HEK293 (cell line): Measurements from ENCODE around the gene UTP15.

Source experiments
- CTCF ChIA-PET: fragments of 350-600 bp; formaldehyde crosslinking; extraction: SDS; loops from one replicate; lab custom pipeline; 2021; ENCODE audit warnings: antibody characterized with exemption; lab: Yijun Ruan, JAX
- POLR2A ChIA-PET: fragments of 300-600 bp; formaldehyde crosslinking; extraction: SDS; loops from one replicate; lab custom pipeline; 2020; ENCODE audit warnings: antibody characterized with exemption, inconsistent platforms; lab: Yijun Ruan, JAX
- H3K27ac ChIP-seq: fragments of 200-500 bp; sonication (Bioruptor generic); 2 replicates; pipeline ENCODE4 v1.5.1; 2014; ENCODE audit warnings: low read depth, low read length, control low read depth, inconsistent platforms; ENCODE audit errors: extremely low read depth
- H3K36me3 ChIP-seq, 2 experiments: fragments of 200-500 bp in 1 of 2; sonication (Bioruptor generic) in 1 of 2; 1 replicate in 1 of 2; 2 replicates in 1 of 2; pipeline ENCODE4 v1.5.1; 2014 to 2017; ENCODE audit warnings: inconsistent platforms in 2 of 2, low read length in 2 of 2; ENCODE audit not compliant: control insufficient read depth in 2 of 2, insufficient read depth in 1 of 2
- H3K4me1 ChIP-seq: fragments of 200-500 bp; sonication (Bioruptor generic); 2 replicates; pipeline ENCODE4 v1.5.1; 2014; ENCODE audit warnings: mild to moderate bottlenecking, low read length, inconsistent platforms; ENCODE audit not compliant: control insufficient read depth, insufficient read depth
- H3K4me3 ChIP-seq: 2 replicates; pipeline ENCODE4 v1.5.1; 2011; ENCODE audit warnings: low read depth, mild to moderate bottlenecking, control low read depth, low read length, moderate library complexity
- H3K9me3 ChIP-seq: fragments of 200-500 bp; sonication (Bioruptor generic); 2 replicates; pipeline ENCODE4 v1.5.1; 2014; ENCODE audit warnings: low read depth, low read length, inconsistent platforms; ENCODE audit not compliant: control insufficient read depth, insufficient read depth
- ATF2 ChIP-seq: fragments of 450-650 bp; formaldehyde crosslinking; IDR thresholded peaks from 2 replicates; pipeline ENCODE4 v1.5.1; 2016; ENCODE audit warnings: missing biosample characterization, missing genetic modification characterization, low read depth
- HOXA7 ChIP-seq: sonication (generic); formaldehyde crosslinking; IDR thresholded peaks from 2 replicates; pipeline ENCODE4 v1.8.1; 2022; ENCODE audit warnings: missing genetic modification reagents, borderline replicate concordance
- IKZF3 ChIP-seq: fragments of 450-650 bp; IDR thresholded peaks from 2 replicates; pipeline ENCODE4 v1.5.0; 2018; ENCODE audit warnings: missing biosample characterization, mild to moderate bottlenecking, missing genetic modification characterization, moderate library complexity
- KLF1 ChIP-seq: fragments of 450-650 bp; formaldehyde crosslinking; IDR thresholded peaks from 2 replicates; pipeline ENCODE4 v1.5.1; 2016; ENCODE audit warnings: missing biosample characterization, missing genetic modification characterization
- KLF10 ChIP-seq: fragments of 450-650 bp; IDR thresholded peaks from 2 replicates; pipeline ENCODE4 v1.5.1; 2018; ENCODE audit warnings: missing biosample characterization, mild to moderate bottlenecking, missing genetic modification characterization
- OSR2 ChIP-seq: fragments of 450-650 bp; formaldehyde crosslinking; IDR thresholded peaks from 2 replicates; pipeline ENCODE4 v1.5.1; 2016; ENCODE audit warnings: missing biosample characterization, missing genetic modification characterization
- SP7 ChIP-seq: fragments of 450-650 bp; formaldehyde crosslinking; IDR thresholded peaks from 2 replicates; pipeline ENCODE4 v1.5.1; 2016; ENCODE audit warnings: missing biosample characterization, missing genetic modification characterization
- ZBTB17 ChIP-seq: fragments of 450-650 bp; formaldehyde crosslinking; IDR thresholded peaks from 2 replicates; pipeline ENCODE4 v1.5.1; 2016; ENCODE audit warnings: missing biosample characterization, missing genetic modification characterization
- ZBTB8A ChIP-seq: fragments of 450-650 bp; formaldehyde crosslinking; IDR thresholded peaks from 2 replicates; pipeline ENCODE4 v1.5.1; 2016; ENCODE audit warnings: missing biosample characterization, missing genetic modification characterization
- ZEB2 ChIP-seq: fragments of 450-650 bp; formaldehyde crosslinking; IDR thresholded peaks from 2 replicates; pipeline ENCODE4 v1.5.1; 2016; ENCODE audit warnings: missing biosample characterization, missing genetic modification characterization
- ZFP3 ChIP-seq: fragments of 450-650 bp; formaldehyde crosslinking; IDR thresholded peaks from 2 replicates; pipeline ENCODE4 v1.5.1; 2016; ENCODE audit warnings: low read depth, missing biosample characterization, missing genetic modification characterization
- ZNF175 ChIP-seq: fragments of 450-650 bp; formaldehyde crosslinking; IDR thresholded peaks from 2 replicates; pipeline ENCODE4 v1.5.1; 2016; ENCODE audit warnings: missing biosample characterization, missing genetic modification characterization
- ZNF221 ChIP-seq: fragments of 450-650 bp; formaldehyde crosslinking; IDR thresholded peaks from 2 replicates; pipeline ENCODE4 v1.5.1; 2017; ENCODE audit warnings: missing biosample characterization, missing genetic modification characterization, borderline replicate concordance
- ZNF433 ChIP-seq: fragments of 450-650 bp; formaldehyde crosslinking; IDR thresholded peaks from 2 replicates; pipeline ENCODE4 v1.5.1; 2016; ENCODE audit warnings: missing biosample characterization, missing genetic modification characterization, low read depth
- ZNF518A ChIP-seq: fragments of 450-650 bp; formaldehyde crosslinking; conservative IDR thresholded peaks from 2 replicates; pipeline ENCODE4 v1.5.1; 2016; ENCODE audit warnings: low read depth, missing biosample characterization, missing genetic modification characterization
- ZNF629 ChIP-seq: fragments of 450-650 bp; formaldehyde crosslinking; IDR thresholded peaks from 2 replicates; pipeline ENCODE4 v1.5.1; 2017; ENCODE audit warnings: missing biosample characterization, missing genetic modification characterization
- ZNF707 ChIP-seq: fragments of 450-650 bp; formaldehyde crosslinking; IDR thresholded peaks from 2 replicates; pipeline ENCODE4 v1.5.1; 2016; ENCODE audit warnings: missing biosample characterization, missing genetic modification characterization
- ZSCAN18 ChIP-seq: fragments of 450-650 bp; formaldehyde crosslinking; IDR thresholded peaks from 2 replicates; pipeline ENCODE4 v1.5.1; 2016; ENCODE audit warnings: missing biosample characterization, missing genetic modification characterization
- TF ChIP-seq, protein P1 (sequence below): fragments of 450-650 bp; formaldehyde crosslinking; IDR thresholded peaks from 2 replicates; pipeline ENCODE4 v1.5.1; 2016; ENCODE audit warnings: missing biosample characterization, missing genetic modification characterization

Gene UTP15

DNA sequence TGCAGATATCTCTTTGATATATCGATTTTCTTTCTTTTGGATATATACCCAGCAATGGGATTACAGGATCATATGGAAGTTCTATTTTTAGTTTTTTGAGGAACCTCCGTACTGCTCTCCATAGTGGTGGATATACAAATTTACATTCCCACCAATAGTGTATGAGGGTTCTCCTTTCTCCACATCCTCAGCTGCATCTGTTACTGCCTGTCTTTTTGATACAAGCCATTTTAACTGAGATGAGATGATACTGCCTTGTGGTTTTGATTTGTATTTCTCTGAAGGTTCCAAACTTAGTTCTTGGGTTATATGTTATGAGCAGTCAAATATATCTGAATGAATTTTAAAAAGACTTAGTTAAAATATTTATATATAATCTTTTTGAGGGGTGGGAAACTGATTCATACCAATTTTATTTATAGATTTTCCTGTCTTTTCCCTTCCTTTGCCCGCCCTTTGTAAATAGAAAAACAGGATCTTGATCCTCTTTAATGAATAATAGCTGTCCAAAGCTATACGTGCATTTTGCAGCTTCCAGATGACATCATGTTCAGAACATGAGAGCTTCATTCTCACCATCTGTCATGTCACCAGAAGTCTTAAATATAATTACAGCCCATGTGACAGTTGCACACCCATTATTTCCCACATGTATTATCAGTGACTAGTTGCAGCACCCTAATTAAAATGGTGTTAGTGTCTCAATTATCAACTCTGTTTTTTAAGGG, 54.2 kb downstream of the UTP15 start:
- CTCF ChIA-PET: interaction anchor here (0.7 to 1.3 kb wide), 4 partner anchors 10 to 28 kb away, joined by 3 to 4 read pairs (median 4); no protein-coding TSS in a partner anchor
- Histone ChIP-seq H3K27ac (no peak overlapping the region), H3K4me3 (no peak overlapping the region), H3K4me1 (0 out of 2 replicates have a peak, but pooled peaks cover 3% of the 10 kb centered on the region), H3K9me3 (no peaks in the 10 kb centered on the region), H3K36me3 (no peaks in the 10 kb centered on the region)
- TF ChIP-seq ZBTB8A (no peak), ZNF629 (tag by site-specific recombination) (0 out of 2 replicates have a peak, but pooled peaks have one; percentile 33), ZEB2 (0 out of 2 replicates have a peak, but pooled peaks have one; percentile 25), ATF2 (peak; percentile 64), SP7 (tag by site-specific recombination) (peak; percentile 98)
- POLR2A ChIA-PET: no interaction called here

GRCh38 chr5:73620334-73620687, 54.8 kb downstream of the UTP15 start:
- CTCF ChIA-PET: interaction anchor here (0.9 kb wide), 2 partner anchors 14 to 24 kb away, joined by 3 to 4 read pairs; no protein-coding TSS in a partner anchor
- no peak overlapping the region for H3K27ac ChIP-seq
- peaks cover 5% of the 10 kb centered on the region; the same call in 1 of the 2 replicates for H3K4me1 ChIP-seq
- no peaks in the 10 kb centered on the region for H3K9me3 ChIP-seq
- no peak overlapping the region for H3K4me3 ChIP-seq
- peak; percentile 15; the same call in 1 of the 2 replicates for TF ChIP-seq SP7 (tag by site-specific recombination)
- TF ChIP-seq, protein P1, sequence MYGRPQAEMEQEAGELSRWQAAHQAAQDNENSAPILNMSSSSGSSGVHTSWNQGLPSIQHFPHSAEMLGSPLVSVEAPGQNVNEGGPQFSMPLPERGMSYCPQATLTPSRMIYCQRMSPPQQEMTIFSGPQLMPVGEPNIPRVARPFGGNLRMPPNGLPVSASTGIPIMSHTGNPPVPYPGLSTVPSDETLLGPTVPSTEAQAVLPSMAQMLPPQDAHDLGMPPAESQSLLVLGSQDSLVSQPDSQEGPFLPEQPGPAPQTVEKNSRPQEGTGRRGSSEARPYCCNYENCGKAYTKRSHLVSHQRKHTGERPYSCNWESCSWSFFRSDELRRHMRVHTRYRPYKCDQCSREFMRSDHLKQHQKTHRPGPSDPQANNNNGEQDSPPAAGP (tag by site-specific recombination): no peak
- TF ChIP-seq, all 188 proteins: peak for 1
- H3K36me3 ChIP-seq: no peaks in the 10 kb centered on the region
- POLR2A ChIA-PET: no interaction called here

- ChIA-PET POLR2A (no interaction called here), CTCF (interaction anchor here (0.7 to 1.3 kb wide), 3 partner anchors 32 to 170 kb away, joined by 3 to 4 read pairs (median 3); no protein-coding TSS in a partner anchor)
- no peaks in the 10 kb centered on the region for H3K36me3 ChIP-seq
- H3K4me3 ChIP-seq: no peak overlapping the region
- H3K4me1 ChIP-seq: peaks cover 17% of the 10 kb centered on the region
- H3K27ac ChIP-seq: no peak overlapping the region
- H3K9me3 ChIP-seq: no peaks in the 10 kb centered on the region
- no peak for TF ChIP-seq ZNF707 (tag by site-specific recombination)
- TF ChIP-seq KLF10 (tag by site-specific recombination): no peak
- no peak for TF ChIP-seq ZSCAN18
- TF ChIP-seq ZNF175 (tag by site-specific recombination): no peak
- TF ChIP-seq ZBTB17: no peak
- TF ChIP-seq ZNF221: no peak
- no peak for TF ChIP-seq ZNF518A (tag by site-specific recombination)
- no peak for TF ChIP-seq OSR2 (tag by site-specific recombination)
- TF ChIP-seq ZNF433 (tag by site-specific recombination): no peak
- TF ChIP-seq IKZF3 (tag by site-specific recombination): no peak
- no peak for TF ChIP-seq ZFP3 (tag by site-specific recombination)
- TF ChIP-seq KLF1: no peak
- no peak for TF ChIP-seq HOXA7 (CRISPR knock-in tag)
Observed at GRCh38 chr5:73623060-73623459, 57.5 kb downstream of the UTP15 start.
